ENCODE results near the gene VAC14. TPM values are rescaled to one million over a fixed set of nuclear protein-coding genes. Genes with fewer than 3 reads are reported as not detected.

Gene VAC14
- total and polyA plus RNA-seq, 2 of the 8 experiments (the other 6 are each of a cell fraction or from before 2014, with no cell fraction given): 56.0 to 108 TPM

DNA sequence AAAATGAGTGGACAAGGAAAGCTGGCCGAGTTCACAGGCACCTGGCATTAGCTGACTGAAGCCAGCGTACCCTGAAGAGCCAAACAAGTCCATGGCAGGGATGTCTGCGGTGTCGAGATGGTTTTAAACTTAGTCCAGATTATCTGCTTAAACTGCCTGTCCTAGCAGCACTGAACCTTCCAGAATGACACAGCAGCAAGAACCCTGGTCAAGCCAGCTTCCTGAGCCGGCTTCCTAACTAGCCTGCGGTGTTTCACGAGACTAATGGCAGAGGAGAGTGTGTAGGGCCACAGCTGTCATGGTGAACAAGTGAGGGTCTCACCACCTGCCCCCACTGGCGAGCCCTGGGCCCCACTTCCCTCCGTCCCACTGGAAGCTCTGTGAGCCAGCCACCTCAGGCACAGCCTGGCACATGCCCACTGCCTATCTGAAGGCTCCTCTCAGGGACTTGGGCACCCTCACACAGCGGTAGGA, 86.3 kb downstream of the VAC14 start (continued):
- TF ChIP-seq, protein P1, sequence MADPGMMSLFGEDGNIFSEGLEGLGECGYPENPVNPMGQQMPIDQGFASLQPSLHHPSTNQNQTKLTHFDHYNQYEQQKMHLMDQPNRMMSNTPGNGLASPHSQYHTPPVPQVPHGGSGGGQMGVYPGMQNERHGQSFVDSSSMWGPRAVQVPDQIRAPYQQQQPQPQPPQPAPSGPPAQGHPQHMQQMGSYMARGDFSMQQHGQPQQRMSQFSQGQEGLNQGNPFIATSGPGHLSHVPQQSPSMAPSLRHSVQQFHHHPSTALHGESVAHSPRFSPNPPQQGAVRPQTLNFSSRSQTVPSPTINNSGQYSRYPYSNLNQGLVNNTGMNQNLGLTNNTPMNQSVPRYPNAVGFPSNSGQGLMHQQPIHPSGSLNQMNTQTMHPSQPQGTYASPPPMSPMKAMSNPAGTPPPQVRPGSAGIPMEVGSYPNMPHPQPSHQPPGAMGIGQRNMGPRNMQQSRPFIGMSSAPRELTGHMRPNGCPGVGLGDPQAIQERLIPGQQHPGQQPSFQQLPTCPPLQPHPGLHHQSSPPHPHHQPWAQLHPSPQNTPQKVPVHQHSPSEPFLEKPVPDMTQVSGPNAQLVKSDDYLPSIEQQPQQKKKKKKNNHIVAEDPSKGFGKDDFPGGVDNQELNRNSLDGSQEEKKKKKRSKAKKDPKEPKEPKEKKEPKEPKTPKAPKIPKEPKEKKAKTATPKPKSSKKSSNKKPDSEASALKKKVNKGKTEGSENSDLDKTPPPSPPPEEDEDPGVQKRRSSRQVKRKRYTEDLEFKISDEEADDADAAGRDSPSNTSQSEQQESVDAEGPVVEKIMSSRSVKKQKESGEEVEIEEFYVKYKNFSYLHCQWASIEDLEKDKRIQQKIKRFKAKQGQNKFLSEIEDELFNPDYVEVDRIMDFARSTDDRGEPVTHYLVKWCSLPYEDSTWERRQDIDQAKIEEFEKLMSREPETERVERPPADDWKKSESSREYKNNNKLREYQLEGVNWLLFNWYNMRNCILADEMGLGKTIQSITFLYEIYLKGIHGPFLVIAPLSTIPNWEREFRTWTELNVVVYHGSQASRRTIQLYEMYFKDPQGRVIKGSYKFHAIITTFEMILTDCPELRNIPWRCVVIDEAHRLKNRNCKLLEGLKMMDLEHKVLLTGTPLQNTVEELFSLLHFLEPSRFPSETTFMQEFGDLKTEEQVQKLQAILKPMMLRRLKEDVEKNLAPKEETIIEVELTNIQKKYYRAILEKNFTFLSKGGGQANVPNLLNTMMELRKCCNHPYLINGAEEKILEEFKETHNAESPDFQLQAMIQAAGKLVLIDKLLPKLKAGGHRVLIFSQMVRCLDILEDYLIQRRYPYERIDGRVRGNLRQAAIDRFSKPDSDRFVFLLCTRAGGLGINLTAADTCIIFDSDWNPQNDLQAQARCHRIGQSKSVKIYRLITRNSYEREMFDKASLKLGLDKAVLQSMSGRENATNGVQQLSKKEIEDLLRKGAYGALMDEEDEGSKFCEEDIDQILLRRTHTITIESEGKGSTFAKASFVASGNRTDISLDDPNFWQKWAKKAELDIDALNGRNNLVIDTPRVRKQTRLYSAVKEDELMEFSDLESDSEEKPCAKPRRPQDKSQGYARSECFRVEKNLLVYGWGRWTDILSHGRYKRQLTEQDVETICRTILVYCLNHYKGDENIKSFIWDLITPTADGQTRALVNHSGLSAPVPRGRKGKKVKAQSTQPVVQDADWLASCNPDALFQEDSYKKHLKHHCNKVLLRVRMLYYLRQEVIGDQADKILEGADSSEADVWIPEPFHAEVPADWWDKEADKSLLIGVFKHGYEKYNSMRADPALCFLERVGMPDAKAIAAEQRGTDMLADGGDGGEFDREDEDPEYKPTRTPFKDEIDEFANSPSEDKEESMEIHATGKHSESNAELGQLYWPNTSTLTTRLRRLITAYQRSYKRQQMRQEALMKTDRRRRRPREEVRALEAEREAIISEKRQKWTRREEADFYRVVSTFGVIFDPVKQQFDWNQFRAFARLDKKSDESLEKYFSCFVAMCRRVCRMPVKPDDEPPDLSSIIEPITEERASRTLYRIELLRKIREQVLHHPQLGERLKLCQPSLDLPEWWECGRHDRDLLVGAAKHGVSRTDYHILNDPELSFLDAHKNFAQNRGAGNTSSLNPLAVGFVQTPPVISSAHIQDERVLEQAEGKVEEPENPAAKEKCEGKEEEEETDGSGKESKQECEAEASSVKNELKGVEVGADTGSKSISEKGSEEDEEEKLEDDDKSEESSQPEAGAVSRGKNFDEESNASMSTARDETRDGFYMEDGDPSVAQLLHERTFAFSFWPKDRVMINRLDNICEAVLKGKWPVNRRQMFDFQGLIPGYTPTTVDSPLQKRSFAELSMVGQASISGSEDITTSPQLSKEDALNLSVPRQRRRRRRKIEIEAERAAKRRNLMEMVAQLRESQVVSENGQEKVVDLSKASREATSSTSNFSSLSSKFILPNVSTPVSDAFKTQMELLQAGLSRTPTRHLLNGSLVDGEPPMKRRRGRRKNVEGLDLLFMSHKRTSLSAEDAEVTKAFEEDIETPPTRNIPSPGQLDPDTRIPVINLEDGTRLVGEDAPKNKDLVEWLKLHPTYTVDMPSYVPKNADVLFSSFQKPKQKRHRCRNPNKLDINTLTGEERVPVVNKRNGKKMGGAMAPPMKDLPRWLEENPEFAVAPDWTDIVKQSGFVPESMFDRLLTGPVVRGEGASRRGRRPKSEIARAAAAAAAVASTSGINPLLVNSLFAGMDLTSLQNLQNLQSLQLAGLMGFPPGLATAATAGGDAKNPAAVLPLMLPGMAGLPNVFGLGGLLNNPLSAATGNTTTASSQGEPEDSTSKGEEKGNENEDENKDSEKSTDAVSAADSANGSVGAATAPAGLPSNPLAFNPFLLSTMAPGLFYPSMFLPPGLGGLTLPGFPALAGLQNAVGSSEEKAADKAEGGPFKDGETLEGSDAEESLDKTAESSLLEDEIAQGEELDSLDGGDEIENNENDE (IDR thresholded peaks at IDR 0.05; ENCODE audit: insufficient replicate concordance, low read length): no peak
- no peak for TF ChIP-seq SRF (IDR thresholded peaks at IDR 0.05; ENCODE audit: low read depth, low read length)
- TF ChIP-seq BRCA1 (IDR thresholded peaks at IDR 0.05; ENCODE audit: low read depth, low read length): no peak
